Activated CD8-positive, alpha-beta T cell treated with anti-CD3 and anti-CD28 coated beads for 36 hours (primary cell): ENCODE results near the gene GLG1. TPM values are rescaled to one million over a fixed set of nuclear protein-coding genes. Genes with fewer than 3 reads are reported as not detected.

Experiments used
- ATAC-seq: fragments of 200-7000 bp; cut with Tn5 transposase; one replicate; pipeline ENCODE4 v1.10.0; 2021; ENCODE audit warnings: mild to moderate bottlenecking, moderate library complexity
- CTCF ChIA-PET: fragments of 350-600 bp; sonication (Branson Sonifier 250); formaldehyde crosslinking; loops from one replicate; lab custom pipeline; 2021; ENCODE audit warnings: antibody characterized with exemption; lab: Charles Lee
- POLR2A ChIA-PET: fragments of 350-600 bp; sonication (Branson Sonifier 250); formaldehyde crosslinking; loops from one replicate; lab custom pipeline; 2021; ENCODE audit warnings: antibody characterized with exemption; lab: Charles Lee
- DNase-seq: peaks from one replicate; pipeline ENCODE4 v3.0.0-alpha.2; 2020
- H3K27ac Mint-ChIP-seq: one replicate; pipeline ENCODE4 v1.8.0; 2021; ENCODE audit warnings: mild to moderate bottlenecking, mixed read lengths
- H3K27me3 Mint-ChIP-seq: one replicate; pipeline ENCODE4 v1.8.0; 2021; ENCODE audit warnings: mixed read lengths
- H3K36me3 Mint-ChIP-seq: one replicate; pipeline ENCODE4 v1.8.0; 2021; ENCODE audit warnings: low read depth, mixed read lengths
- H3K4me1 Mint-ChIP-seq: one replicate; pipeline ENCODE4 v1.8.0; 2021; ENCODE audit warnings: low read depth, mixed read lengths
- H3K4me3 Mint-ChIP-seq: one replicate; pipeline ENCODE4 v1.8.0; 2021; ENCODE audit warnings: mild to moderate bottlenecking, moderate library complexity, mixed read lengths
- H3K9me3 Mint-ChIP-seq: one replicate; pipeline ENCODE4 v1.8.0; 2021; ENCODE audit warnings: mixed read lengths
- CTCF ChIP-seq: fragments of 200-600 bp; IDR thresholded peaks from one replicate; pipeline ENCODE4 v1.8.0; 2022; ENCODE audit warnings: antibody characterized with exemption, mild to moderate bottlenecking
- intact Hi-C: fragments of 100-400 bp; cut with micrococcal nuclease; formaldehyde crosslinking; loops from one replicate; pipeline ENCODE4 v1.10.0; 2022
- total RNA-seq, 2 experiments: library from RNA; stranded (reverse); gene quantifications; one replicate each; pipeline ENCODE4 v1.2.3, GENCODE V29; 2021

GLG1 gene
- total RNA-seq, 2 experiments from 2014 or later, result 70.0 to 74.9 TPM

GRCh38 chr16:74455619-74456289, 151.2 kb downstream of the GLG1 start:
- intact Hi-C loops, result no loop called here
- ChIA-PET POLR2A (no interaction called here), CTCF (no interaction called here)
- H3K27me3 Mint-ChIP-seq, result no peaks in the 10 kb centered on the region
- H3K36me3 Mint-ChIP-seq, result peaks cover 48% of the 10 kb centered on the region
- ATAC-seq, result no peak
- H3K9me3 Mint-ChIP-seq, result no peaks in the 10 kb centered on the region
- no peak overlapping the region for H3K4me3 Mint-ChIP-seq
- no peak for TF ChIP-seq CTCF
- DNase-seq, result no peak
- H3K27ac Mint-ChIP-seq, result no peak overlapping the region
- H3K4me1 Mint-ChIP-seq, result no peaks in the 10 kb centered on the region

GRCh38 chr16:74455213-74455612, 151.7 kb downstream of the GLG1 start:
- no peaks in the 10 kb centered on the region for H3K9me3 Mint-ChIP-seq
- no peaks in the 10 kb centered on the region for H3K27me3 Mint-ChIP-seq
- H3K27ac Mint-ChIP-seq, result no peak overlapping the region
- ChIA-PET POLR2A (no interaction called here), CTCF (no interaction called here)
- intact Hi-C loops, result no loop called here
- TF ChIP-seq CTCF, result no peak
- ATAC-seq (no peak), DNase-seq (no peak)
- no peak overlapping the region for H3K4me3 Mint-ChIP-seq
- no peaks in the 10 kb centered on the region for H3K4me1 Mint-ChIP-seq
- peaks cover 42% of the 10 kb centered on the region for H3K36me3 Mint-ChIP-seq

- Mint-ChIP-seq H3K27ac (no peak overlapping the region), H3K4me3 (no peak overlapping the region), H3K4me1 (peaks cover 2% of the 10 kb centered on the region), H3K36me3 (peaks cover 29% of the 10 kb centered on the region), H3K27me3 (no peaks in the 10 kb centered on the region), H3K9me3 (no peaks in the 10 kb centered on the region)
- ChIA-PET POLR2A (no interaction called here), CTCF (no interaction called here)
- ATAC-seq (no peak), DNase-seq (no peak)
- intact Hi-C loops, result no loop called here
- no peak for TF ChIP-seq CTCF
Measured at GRCh38 chr16:74451951-74452758, 154.8 kb downstream of the GLG1 start.

GRCh38 chr16:74450967-74451760, 155.8 kb downstream of the GLG1 start:
- no peak for DNase-seq
- Mint-ChIP-seq H3K9me3 (no peaks in the 10 kb centered on the region), H3K27me3 (no peaks in the 10 kb centered on the region), H3K4me3 (no peak overlapping the region), H3K27ac (no peak overlapping the region), H3K36me3 (peaks cover 31% of the 10 kb centered on the region), H3K4me1 (peaks cover 2% of the 10 kb centered on the region)
- ChIA-PET CTCF (no interaction called here), POLR2A (no interaction called here)
- intact Hi-C loops, result no loop called here
- no peak for TF ChIP-seq CTCF
- no peak for ATAC-seq
